Liver (tissue), 9 donors: ENCODE data around the gene DNAH8. TPM values are rescaled to one million over a fixed set of nuclear protein-coding genes. Genes with fewer than 3 reads are reported as not detected.
"Not testable (repeated sequence)": the region's sequence is repeated elsewhere in the genome, so short reads cannot be mapped to it uniquely, and the experiment has no call there.

ENCODE experiments used
- DNase-seq: peaks from one replicate; pipeline ENCODE4 v3.0.0-alpha.2; 2017; ENCODE audit warnings: low spot score
- H3K27ac ChIP-seq, 2 donors: one replicate each; pipeline ENCODE4 v1.7.0; 2013; ENCODE audit warnings: inconsistent platforms in 2 of 2, low read length in 2 of 2, control low read depth in 1 of 2, low read depth in 1 of 2, mild to moderate bottlenecking in 1 of 2
- H3K27me3 ChIP-seq, 4 donors: one replicate each; pipeline versions ENCODE4 v1.6.1 to v1.7.0; 2013; ENCODE audit warnings: low read length in 3 of 4, inconsistent platforms in 1 of 4, mild to moderate bottlenecking in 1 of 4, moderate library complexity in 1 of 4; ENCODE audit not compliant: control insufficient read depth in 4 of 4, insufficient read depth in 4 of 4
- H3K36me3 ChIP-seq, 4 donors: one replicate each; pipeline versions ENCODE4 v1.6.1 to v1.7.0; 2013; ENCODE audit warnings: low read length in 3 of 4, mild to moderate bottlenecking in 3 of 4, low read depth in 1 of 4, moderate library complexity in 1 of 4; ENCODE audit not compliant: control insufficient read depth in 4 of 4, insufficient read depth in 3 of 4
- H3K4me1 ChIP-seq, 4 donors: one replicate each; pipeline versions ENCODE4 v1.6.1 to v1.7.0; 2013; ENCODE audit warnings: low read length in 3 of 4, mild to moderate bottlenecking in 3 of 4, moderate library complexity in 1 of 4; ENCODE audit not compliant: control insufficient read depth in 4 of 4, insufficient read depth in 4 of 4
- H3K4me3 ChIP-seq, 3 donors: one replicate each; pipeline versions ENCODE4 v1.6.1 to v1.7.0; 2013; ENCODE audit warnings: low read length in 3 of 3, control low read depth in 1 of 3, low read depth in 1 of 3, mild to moderate bottlenecking in 1 of 3
- H3K9ac ChIP-seq, 2 donors: one replicate each; pipeline ENCODE4 v1.7.0; 2013; ENCODE audit warnings: low read length in 2 of 2, mild to moderate bottlenecking in 2 of 2, moderate library complexity in 2 of 2, control low read depth in 1 of 2, low read depth in 1 of 2
- H3K9me3 ChIP-seq, 4 donors: one replicate each; pipeline versions ENCODE4 v1.6.1 to v1.7.0; 2013; ENCODE audit warnings: low read length in 3 of 4; ENCODE audit not compliant: control insufficient read depth in 4 of 4
- ATF3 ChIP-seq: IDR thresholded peaks from 2 replicates; pipeline ENCODE4 v1.6.1; 2016; ENCODE audit warnings: antibody characterized with exemption
- CTCF ChIP-seq: fragments of 150-350 bp; IDR thresholded peaks from 2 replicates; pipeline ENCODE4 v1.5.1; 2017; ENCODE audit warnings: improper control_type of control experiment, low read depth, low read length; ENCODE audit not compliant: missing input control
- FOXA1 ChIP-seq: IDR thresholded peaks from 2 replicates; pipeline ENCODE4 v1.6.1; 2016; ENCODE audit warnings: antibody characterized with exemption
- FOXA2 ChIP-seq: IDR thresholded peaks from 2 replicates; pipeline ENCODE4 v1.6.1; 2016; ENCODE audit warnings: antibody characterized with exemption
- GABPA ChIP-seq, 2 donors: IDR thresholded peaks in 1 of 2; conservative IDR thresholded peaks in 1 of 2; 2 replicates each; pipeline ENCODE4 v1.6.1; 2016; ENCODE audit warnings: antibody characterized with exemption in 2 of 2, mild to moderate bottlenecking in 1 of 2, moderate library complexity in 1 of 2
- HNF4A ChIP-seq, 2 donors: conservative IDR thresholded peaks; 2 replicates each; pipeline ENCODE4 v1.6.1; 2016; ENCODE audit warnings: antibody characterized with exemption in 2 of 2, mild to moderate bottlenecking in 2 of 2
- HNF4G ChIP-seq: IDR thresholded peaks from 2 replicates; pipeline ENCODE4 v1.6.1; 2016; ENCODE audit warnings: antibody characterized with exemption
- JUND ChIP-seq, 2 donors: IDR thresholded peaks; 2 replicates each; pipeline ENCODE4 v1.6.1; 2016; ENCODE audit warnings: antibody characterized with exemption in 2 of 2
- NR2F2 ChIP-seq: IDR thresholded peaks from 2 replicates; pipeline ENCODE4 v1.6.1; 2016; ENCODE audit warnings: antibody characterized with exemption
- SP1 ChIP-seq: IDR thresholded peaks from 2 replicates; pipeline ENCODE4 v1.6.1; 2018; ENCODE audit warnings: antibody characterized with exemption, mild to moderate bottlenecking
- TAF1 ChIP-seq: conservative IDR thresholded peaks from 2 replicates; pipeline ENCODE4 v1.6.1; 2016; ENCODE audit warnings: antibody characterized with exemption, mild to moderate bottlenecking
- YY1 ChIP-seq: IDR thresholded peaks from 2 replicates; pipeline ENCODE4 v1.6.1; 2016; ENCODE audit warnings: antibody characterized with exemption, mild to moderate bottlenecking
- ZBTB33 ChIP-seq: IDR thresholded peaks from 2 replicates; pipeline ENCODE4 v1.6.1; 2016; ENCODE audit warnings: antibody characterized with exemption
- WGBS: extraction: QIAGEN DNeasy Blood & Tissue Kit; methylation state at CpG from one replicate; pipeline ENCODE4 v1.1.7; 2013; 5-methylcytosine and 5-hydroxymethylcytosine counted together
- polyA plus RNA-seq, 2 donors: library from polyadenylated mRNA; stranded (reverse) in 1 of 2; unstranded in 1 of 2; fragments of 200-250 nt in 1 of 2; fragments of >200 nt in 1 of 2; fragmentation: Nextera tagmentation in 1 of 2; extraction: Ambion mirVana in 1 of 2; gene quantifications; one replicate each; pipeline versions ENCODE4 v1.2.1 to v1.2.3, GENCODE V29; 2013 to 2015
- total RNA-seq, 2 donors: library from RNA; depleted of rRNA; stranded (reverse); fragments of >200 nt; gene quantifications; one replicate each; pipeline ENCODE4 v1.2.3, GENCODE V29; 2014
- donor health status: healthy.
- donor health status: healthy.
- donor health status: healthy.
- donor health status: healthy.
- donor health status: healthy.

The DNAH8 gene
- total and polyA plus RNA-seq, 4 donors, result under 0.01 to 0.05 TPM; not detected in 2

GRCh38 chr6:38873001-38873400 is 157.9 kb downstream of the DNAH8 start:
- DNase-seq, result no peak
- TF ChIP-seq SP1 (no peak), ATF3 (no peak), NR2F2 (no peak), CTCF (no peak), HNF4G (no peak)
- no peaks in the 10 kb centered on the region for H3K4me1 ChIP-seq
- H3K9ac ChIP-seq, result no peak overlapping the region
- 83% methylated on average over 6 of the region's 6 CpGs for WGBS
- no peak overlapping the region for H3K4me3 ChIP-seq
- no peaks in the 10 kb centered on the region for H3K9me3 ChIP-seq
- H3K36me3 ChIP-seq, result no peaks in the 10 kb centered on the region
- no peak overlapping the region for H3K27ac ChIP-seq
- H3K27me3 ChIP-seq, result no peaks in the 10 kb centered on the region

GRCh38 chr6:38873816-38874215 is 158.7 kb downstream of the DNAH8 start:
- H3K4me1 ChIP-seq, H3K27me3 ChIP-seq, H3K9me3 ChIP-seq, H3K27ac ChIP-seq, H3K4me3 ChIP-seq, DNase-seq, H3K9ac ChIP-seq, H3K36me3 ChIP-seq: not testable (repeated sequence)
- 76% methylated on average over 1 of the region's 1 CpG for whole genome bisulfite sequencing

- TF ChIP-seq JUND (IDR thresholded peaks at IDR 0.05) (no peak), FOXA2 (no peak), FOXA1 (no peak), ATF3 (no peak), NR2F2 (no peak), TAF1 (no peak), HNF4A (conservative IDR thresholded peaks at IDR 0.05) (no peak), YY1 (no peak), GABPA (IDR thresholded peaks at IDR 0.05 in 1 of 2, conservative IDR thresholded peaks at IDR 0.05 in 1 of 2) (no peak), HNF4G (no peak), ZBTB33 (no peak)
- Histone ChIP-seq H3K9ac (no peak overlapping the region), H3K27me3 (no peaks in the 10 kb centered on the region), H3K9me3 (no peaks in the 10 kb centered on the region), H3K4me1 (no peaks in the 10 kb centered on the region), H3K36me3 (no peaks in the 10 kb centered on the region), H3K27ac (no peak overlapping the region), H3K4me3 (no peak overlapping the region)
- DNase-seq, result no peak
- 73% methylated on average over 7 of the region's 7 CpGs for WGBS
Observed at GRCh38 chr6:38876475-38876874, 161.4 kb downstream of the DNAH8 start.
